GM12865 (cell line): Measurements from ENCODE around the gene SCG3.

Experiments used
- DNase-seq: peaks from one replicate; pipeline ENCODE4 v3.0.0; 2010; ENCODE audit warnings: low read depth
- H3K4me3 ChIP-seq: 2 replicates; pipeline ENCODE4 v1.5.1; 2011; ENCODE audit warnings: mild to moderate bottlenecking, low read depth, low read length, control low read depth
- CTCF ChIP-seq: IDR thresholded peaks from 2 replicates; pipeline ENCODE4 v1.5.1; 2011; ENCODE audit warnings: low read length, control low read depth, low read depth, inconsistent platforms; ENCODE audit not compliant: insufficient read depth; ENCODE audit errors: missing control alignments

Gene SCG3

GRCh38 chr15:51726302-51727073 is 45.2 kb downstream of the SCG3 start:
- no peak for TF ChIP-seq CTCF
- peak; percentile 80 for DNase-seq
- H3K4me3 ChIP-seq = no peak overlapping the region; the same call in 1 of the 2 replicates

DNA sequence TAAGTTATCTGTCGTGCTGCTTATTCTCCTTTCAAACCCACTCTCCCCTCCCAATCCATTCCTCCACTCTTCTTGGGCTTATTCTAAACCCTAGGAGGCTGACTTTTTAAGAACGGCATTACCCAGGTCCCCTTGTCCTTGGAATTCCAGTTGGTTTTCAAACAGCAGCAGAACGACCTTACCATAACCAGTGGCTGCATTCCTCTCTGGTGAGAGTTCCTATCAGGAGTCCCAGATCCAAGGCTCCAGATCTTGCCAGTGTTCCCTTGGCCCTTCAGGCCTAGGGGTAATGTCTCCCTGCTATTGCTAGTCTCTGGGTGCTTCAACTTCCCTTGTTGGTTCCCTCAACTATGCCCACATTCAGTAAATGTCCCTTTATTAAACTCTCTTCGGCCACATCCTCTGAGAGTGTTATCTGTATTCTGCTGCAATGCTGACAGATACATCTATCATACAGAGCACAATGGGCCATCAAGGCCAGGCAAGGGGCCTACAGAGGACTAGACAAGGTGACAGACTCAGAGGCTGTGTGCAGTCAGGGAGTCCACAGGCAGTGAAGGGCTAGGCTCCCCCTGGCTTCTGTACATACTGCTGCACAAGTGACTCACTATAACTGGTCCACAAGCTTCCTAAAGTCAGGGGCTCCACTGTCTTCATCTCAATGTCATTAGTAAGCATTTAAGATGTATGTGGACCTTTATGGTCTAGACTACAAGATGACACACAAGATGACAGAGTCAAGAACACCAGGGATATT is 46.0 kb downstream of the SCG3 start:
- no peak overlapping the region for H3K4me3 ChIP-seq
- peak; percentile 23 for TF ChIP-seq CTCF
- peak; percentile 49 for DNase-seq

DNA sequence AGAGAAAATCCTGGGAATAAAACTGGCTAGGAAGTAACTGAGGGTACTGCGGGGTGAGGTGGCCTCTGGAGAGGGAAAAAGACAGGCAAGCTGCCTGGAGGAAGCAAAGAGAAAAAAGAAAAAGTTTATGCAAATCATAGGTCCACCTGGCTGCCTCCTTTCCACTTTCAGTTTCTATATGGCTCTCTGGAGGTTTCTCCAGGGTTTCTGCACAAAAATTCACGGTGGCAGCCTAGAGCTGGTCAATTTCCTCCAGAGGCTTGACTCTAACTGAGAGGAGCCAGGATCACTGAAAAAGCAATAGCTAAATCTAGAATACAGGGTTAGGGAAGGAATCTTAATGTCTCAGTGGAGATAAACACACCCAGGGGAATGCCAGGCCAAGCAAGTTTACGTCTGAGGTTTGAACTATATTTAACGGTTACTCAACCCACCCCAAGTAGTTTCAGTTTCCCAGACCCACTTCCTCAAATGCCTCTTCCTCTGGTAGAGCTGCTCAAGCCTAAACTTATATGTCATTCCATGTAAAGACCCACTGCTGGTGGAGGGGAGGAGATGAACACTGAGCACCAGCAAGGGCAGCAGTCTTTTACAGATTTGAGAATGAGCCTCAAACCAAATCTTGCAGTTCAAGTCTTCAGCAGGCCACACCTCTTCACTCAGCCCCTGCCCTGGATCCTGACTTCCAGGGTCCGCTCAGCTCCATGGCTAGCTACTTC is 50.4 kb downstream of the SCG3 start:
- DNase-seq = peak; percentile 91
- TF ChIP-seq CTCF = no peak
- peak overlapping the region; percentile 51 for H3K4me3 ChIP-seq

- no peak overlapping the region for H3K4me3 ChIP-seq
- DNase-seq = no peak
- no peak for TF ChIP-seq CTCF
These were observed 51.3 kb downstream of the SCG3 start for GRCh38 chr15:51732646-51733045.

DNA sequence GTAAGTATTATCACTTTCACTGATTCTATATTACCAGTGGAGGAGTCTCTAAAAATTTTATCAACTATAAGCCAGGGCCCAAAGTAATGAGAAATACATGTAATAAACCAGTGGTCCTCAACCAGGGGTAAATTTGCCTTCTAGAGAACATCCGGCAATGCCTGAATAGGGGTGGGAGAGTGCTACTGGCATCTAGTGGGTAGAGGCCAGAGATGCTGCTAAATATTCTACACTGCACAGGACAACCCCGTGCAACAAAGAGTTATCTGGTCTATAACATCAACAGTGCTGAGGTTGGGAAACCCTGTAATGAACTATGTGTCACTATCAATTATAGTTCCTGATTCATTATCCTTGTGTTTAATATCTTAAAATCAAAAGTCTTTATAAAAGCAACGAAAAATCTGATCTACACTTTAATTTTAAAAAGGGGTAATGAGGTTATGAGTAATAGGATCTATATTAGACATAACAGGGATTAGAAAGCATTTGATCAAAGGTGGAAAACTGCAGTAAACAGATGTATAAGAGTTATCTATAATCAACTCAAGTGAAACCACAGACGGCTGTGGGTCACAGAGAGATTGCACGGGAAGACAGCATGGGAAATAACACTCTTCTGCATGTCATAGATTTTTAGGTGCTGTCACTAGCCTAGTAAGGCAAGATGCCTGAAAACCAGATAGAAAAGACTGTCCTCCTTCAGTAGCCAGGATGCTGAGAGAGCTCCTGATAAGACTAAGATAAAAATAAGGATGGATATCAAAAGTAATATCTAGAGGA is 54.1 kb downstream of the SCG3 start:
- peak; percentile 70 for DNase-seq
- TF ChIP-seq CTCF = peak; percentile 39
- H3K4me3 ChIP-seq = peak overlapping the region; percentile 66

DNA sequence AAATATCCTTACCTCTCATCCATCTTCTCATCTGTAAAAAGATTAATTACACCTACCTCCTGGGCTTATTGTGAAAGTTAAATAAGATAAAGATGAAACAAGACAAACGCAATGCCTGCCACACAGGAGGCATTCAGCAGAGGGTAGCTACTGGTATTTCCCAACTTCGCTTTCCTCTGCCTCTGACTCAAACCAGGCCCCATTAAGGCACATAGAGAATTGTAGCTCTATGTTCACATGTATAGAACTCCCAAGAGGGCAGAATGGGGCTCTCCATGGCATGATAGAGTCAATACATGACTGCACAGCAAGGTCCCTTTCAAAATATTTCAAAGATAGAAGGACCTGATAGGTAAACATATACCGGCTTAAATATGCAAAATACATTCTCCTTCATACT is 54.8 kb downstream of the SCG3 start:
- H3K4me3 ChIP-seq = peak overlapping the region; percentile 66
- no peak for TF ChIP-seq CTCF
- peak; percentile 86 for DNase-seq
